Activated naive CD4-positive, alpha-beta T cell treated with anti-CD3 and anti-CD28 coated beads, Interleukin-2, amount 50 U/mL, for 72 hours (primary cell): ENCODE measurements around the gene FNDC1. TPM values are rescaled to one million over a fixed set of nuclear protein-coding genes. Genes with fewer than 3 reads are reported as not detected.
"Not testable (repeated sequence)": the region's sequence is repeated elsewhere in the genome, so short reads cannot be mapped to it uniquely, and the experiment has no call there.

ENCODE experiments used
- ATAC-seq, 2 donors: fragments of 150-1000 bp; cut with Tn5 transposase; 2 replicates each; pipeline ENCODE4 v1.10.0; 2021; ENCODE audit warnings: mild to moderate bottlenecking in 2 of 2, moderate library complexity in 2 of 2
- DNase-seq, 2 donors: peaks; one replicate each; pipeline ENCODE4 v3.0.0; 2021 to 2022; ENCODE audit warnings: low spot score in 2 of 2
- H3K27ac Mint-ChIP-seq, 2 donors: one replicate each; pipeline ENCODE4 v1.8.0; 2022; ENCODE audit warnings: mild to moderate bottlenecking in 2 of 2, mixed read lengths in 2 of 2
- H3K36me3 Mint-ChIP-seq, 2 donors: one replicate each; pipeline ENCODE4 v1.8.0; 2022; ENCODE audit warnings: mixed read lengths in 2 of 2
- H3K9me3 Mint-ChIP-seq, 2 donors: one replicate each; pipeline ENCODE4 v1.8.0; 2022; ENCODE audit warnings: mixed read lengths in 2 of 2
- total RNA-seq, 2 donors: library from RNA; stranded (reverse); gene quantifications; one replicate each; pipeline ENCODE4 v1.2.3, GENCODE V29; 2022

Gene FNDC1
- total RNA-seq, 2 donors from 2014 or later = 0.12 TPM; not detected in 1

DNA sequence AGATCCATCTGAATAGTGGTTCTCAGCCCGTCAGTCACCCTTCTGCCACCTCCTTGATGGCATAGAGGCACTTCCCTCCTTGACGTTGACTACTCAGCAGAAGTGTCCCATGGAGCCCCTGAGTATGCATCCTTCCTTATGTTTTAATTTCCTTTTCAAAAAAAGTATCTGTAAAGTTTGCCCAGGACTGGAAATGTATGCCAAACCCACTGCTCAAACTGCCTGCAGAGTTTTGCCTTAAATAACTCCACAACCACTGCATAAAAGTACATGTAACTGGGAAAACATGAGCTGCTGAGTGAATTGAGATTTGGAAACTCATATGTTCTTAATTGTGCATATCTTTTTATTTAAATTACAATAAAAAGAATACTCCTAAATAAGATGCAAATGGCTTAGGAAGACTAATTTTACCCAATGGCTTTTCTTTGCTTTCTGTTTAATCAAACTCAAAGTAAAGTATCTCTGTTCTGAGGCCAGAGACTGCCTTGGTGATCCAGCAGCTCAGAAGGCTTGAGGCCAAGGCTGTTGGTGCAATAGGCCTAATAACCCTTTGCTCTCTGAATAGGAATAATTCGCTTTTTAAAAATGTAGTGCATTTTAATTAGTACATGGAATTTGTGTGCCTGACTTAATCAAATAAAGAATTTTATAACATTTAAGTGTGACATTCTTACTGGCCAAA, 90.4 kb downstream of the FNDC1 start:
- ATAC-seq (no peak), DNase-seq (no peak)
- H3K36me3 Mint-ChIP-seq = no peaks in the 10 kb centered on the region
- H3K9me3 Mint-ChIP-seq = no peaks in the 10 kb centered on the region
- H3K27ac Mint-ChIP-seq = no peak overlapping the region

GRCh38 chr6:159260208-159260607, 91.0 kb downstream of the FNDC1 start:
- H3K27ac Mint-ChIP-seq = no peak overlapping the region
- DNase-seq (no peak), ATAC-seq (no peak)
- no peaks in the 10 kb centered on the region for H3K36me3 Mint-ChIP-seq
- H3K9me3 Mint-ChIP-seq = no peaks in the 10 kb centered on the region

GRCh38 chr6:159261995-159262394, 92.8 kb downstream of the FNDC1 start:
- ATAC-seq = no peak

GRCh38 chr6:159262586-159262985, 93.4 kb downstream of the FNDC1 start:
- Mint-ChIP-seq H3K36me3 (no peaks in the 10 kb centered on the region), H3K27ac (no peak overlapping the region), H3K9me3 (peaks cover 0 to 3% of the 10 kb centered on the region in 2 donors)
- ATAC-seq (no peak), DNase-seq (no peak)

More at GRCh38 chr6:159261995-159262394, 92.8 kb downstream of the FNDC1 start:
- Mint-ChIP-seq H3K36me3 (no peaks in the 10 kb centered on the region), H3K27ac (no peak overlapping the region), H3K9me3 (peaks cover 0 to under 1% of the 10 kb centered on the region in 2 donors)
- no peak for DNase-seq

- ATAC-seq (no peak), DNase-seq (peak in 1 of 2 donors; percentile 20)
- Mint-ChIP-seq H3K9me3 (peaks cover 3 to 10% of the 10 kb centered on the region in 2 donors), H3K36me3 (no peaks in the 10 kb centered on the region), H3K27ac (no peak overlapping the region)
Measured at GRCh38 chr6:159267165-159267564, 98.0 kb downstream of the FNDC1 start.

DNA sequence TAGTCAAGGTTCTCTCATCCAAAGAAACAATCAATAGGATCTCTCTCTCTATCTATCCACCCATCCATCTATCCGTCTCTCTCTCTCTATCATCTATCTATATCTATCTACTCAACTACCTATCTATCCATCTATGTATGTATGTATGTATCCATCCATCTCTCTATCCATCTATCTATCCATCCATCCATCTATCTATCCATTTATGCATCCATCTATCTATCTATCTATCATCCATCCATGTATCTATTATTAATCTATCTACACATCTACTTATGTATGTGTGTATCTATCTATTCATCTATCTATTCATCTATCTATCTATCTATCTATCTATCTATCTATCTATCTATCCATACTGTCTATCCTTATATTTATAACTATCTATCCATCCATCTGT, 99.3 kb downstream of the FNDC1 start:
- H3K9me3 Mint-ChIP-seq = peaks cover 3 to 10% of the 10 kb centered on the region in 2 donors
- ATAC-seq = no peak
- DNase-seq = no peak
- H3K36me3 Mint-ChIP-seq = no peaks in the 10 kb centered on the region
- H3K27ac Mint-ChIP-seq = no peak overlapping the region

GRCh38 chr6:159271257-159271656, 102.1 kb downstream of the FNDC1 start:
- ATAC-seq (no peak), DNase-seq (no peak)
- Mint-ChIP-seq H3K9me3 (peaks cover 3 to 10% of the 10 kb centered on the region in 2 donors), H3K36me3 (no peaks in the 10 kb centered on the region), H3K27ac (no peak overlapping the region)

DNA sequence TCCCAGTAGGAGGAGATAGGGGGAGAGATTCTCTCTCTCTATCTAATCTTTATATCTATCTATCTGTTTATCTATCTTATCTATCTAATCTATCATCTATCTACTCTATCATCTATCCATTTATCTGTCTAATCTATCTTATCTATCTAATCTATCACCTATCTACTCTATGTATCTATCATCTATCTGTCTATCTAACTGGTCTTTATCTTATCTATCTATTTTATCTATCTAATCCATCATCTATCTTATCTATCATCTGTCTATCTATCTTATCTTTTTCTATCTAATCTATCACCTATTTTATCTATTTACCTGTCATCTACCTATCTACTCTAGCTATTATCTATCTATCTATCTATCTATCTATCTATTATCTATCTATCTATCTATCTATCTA, 109.4 kb downstream of the FNDC1 start:
- DNase-seq = no peak
- Mint-ChIP-seq H3K9me3 (no peaks in the 10 kb centered on the region), H3K36me3 (no peaks in the 10 kb centered on the region), H3K27ac (no peak overlapping the region)
- no peak for ATAC-seq

DNA sequence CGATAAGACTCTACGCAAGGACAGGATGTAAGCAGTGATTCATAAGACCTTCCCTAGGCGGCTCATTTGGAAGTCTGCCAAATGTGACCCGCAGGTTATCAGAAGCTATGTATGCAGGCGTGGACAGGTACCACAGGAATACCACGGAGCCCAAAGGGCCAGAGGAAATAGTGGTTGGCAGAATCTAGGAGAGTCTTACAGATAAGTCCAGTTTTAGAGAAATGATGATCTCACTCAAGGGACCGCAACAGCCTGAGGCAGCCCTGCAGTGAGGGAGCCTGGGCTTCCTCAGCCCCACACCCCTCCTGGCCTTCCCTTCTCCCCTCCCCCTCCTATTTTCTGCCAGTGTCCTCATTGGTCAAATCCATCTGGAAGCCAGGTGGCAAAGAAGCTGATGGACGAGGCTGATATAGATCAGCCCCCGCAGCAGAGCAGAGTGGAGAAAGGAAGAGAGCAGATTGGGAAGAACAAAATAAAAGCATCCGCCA, 110.6 kb downstream of the FNDC1 start:
- DNase-seq (no peak), ATAC-seq (no peak)
- H3K36me3 Mint-ChIP-seq = no peaks in the 10 kb centered on the region
- H3K9me3 Mint-ChIP-seq = no peaks in the 10 kb centered on the region
- H3K27ac Mint-ChIP-seq = no peak overlapping the region

GRCh38 chr6:159282421-159282820, 113.2 kb downstream of the FNDC1 start:
- Mint-ChIP-seq H3K27ac (no peak overlapping the region), H3K9me3 (no peaks in the 10 kb centered on the region), H3K36me3 (no peaks in the 10 kb centered on the region)
- no peak for ATAC-seq
- no peak for DNase-seq

GRCh38 chr6:159284661-159285060, 115.5 kb downstream of the FNDC1 start:
- not testable (repeated sequence) for H3K9me3 Mint-ChIP-seq, H3K36me3 Mint-ChIP-seq, H3K27ac Mint-ChIP-seq, ATAC-seq, DNase-seq

- Mint-ChIP-seq H3K27ac (no peak overlapping the region), H3K36me3 (no peaks in the 10 kb centered on the region), H3K9me3 (peaks cover 0 to 5% of the 10 kb centered on the region in 2 donors)
- no peak for ATAC-seq
- no peak for DNase-seq
Measured at GRCh38 chr6:159298840-159299239, 129.6 kb downstream of the FNDC1 start.

- H3K36me3 Mint-ChIP-seq = no peaks in the 10 kb centered on the region
- no peaks in the 10 kb centered on the region for H3K9me3 Mint-ChIP-seq
- H3K27ac Mint-ChIP-seq = no peak overlapping the region
- DNase-seq (no peak), ATAC-seq (no peak)
Measured at GRCh38 chr6:159299566-159299965, 130.4 kb downstream of the FNDC1 start.

- no peak for ATAC-seq
- Mint-ChIP-seq H3K27ac (no peak overlapping the region), H3K36me3 (no peaks in the 10 kb centered on the region), H3K9me3 (no peaks in the 10 kb centered on the region)
- DNase-seq = no peak
Measured at GRCh38 chr6:159301277-159301676, 132.1 kb downstream of the FNDC1 start.

- DNase-seq = no peak
- H3K9me3 Mint-ChIP-seq = no peaks in the 10 kb centered on the region
- H3K36me3 Mint-ChIP-seq = no peaks in the 10 kb centered on the region
- H3K27ac Mint-ChIP-seq = no peak overlapping the region
- no peak for ATAC-seq
Measured at GRCh38 chr6:159301810-159302593, 132.8 kb downstream of the FNDC1 start.

- H3K9me3 Mint-ChIP-seq = no peaks in the 10 kb centered on the region
- H3K27ac Mint-ChIP-seq = no peak overlapping the region
- ATAC-seq (no peak), DNase-seq (no peak)
- H3K36me3 Mint-ChIP-seq = no peaks in the 10 kb centered on the region
Measured at GRCh38 chr6:159302594-159302992, 133.4 kb downstream of the FNDC1 start.

DNA sequence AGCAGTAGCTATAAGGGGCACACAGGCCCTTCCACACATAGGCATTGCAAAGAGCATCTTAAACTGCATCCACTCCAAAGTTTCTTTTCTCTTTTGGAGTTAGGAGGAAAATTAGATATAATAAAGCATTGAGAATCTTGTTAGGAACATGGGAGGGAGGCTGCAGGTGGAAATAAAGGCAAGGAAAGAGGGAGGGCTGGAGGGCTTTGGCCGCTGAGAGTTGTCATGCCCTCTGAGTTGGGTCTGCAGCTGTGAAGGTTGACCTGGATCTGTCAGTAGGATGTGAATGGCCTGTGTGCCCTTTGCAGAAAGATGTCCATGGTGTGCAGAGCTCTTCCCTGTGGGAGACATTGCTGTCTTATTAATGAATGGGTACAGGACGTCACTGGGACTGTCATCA, 134.0 kb downstream of the FNDC1 start:
- Mint-ChIP-seq H3K9me3 (no peaks in the 10 kb centered on the region), H3K36me3 (no peaks in the 10 kb centered on the region), H3K27ac (no peak overlapping the region)
- ATAC-seq (no peak), DNase-seq (no peak)

DNA sequence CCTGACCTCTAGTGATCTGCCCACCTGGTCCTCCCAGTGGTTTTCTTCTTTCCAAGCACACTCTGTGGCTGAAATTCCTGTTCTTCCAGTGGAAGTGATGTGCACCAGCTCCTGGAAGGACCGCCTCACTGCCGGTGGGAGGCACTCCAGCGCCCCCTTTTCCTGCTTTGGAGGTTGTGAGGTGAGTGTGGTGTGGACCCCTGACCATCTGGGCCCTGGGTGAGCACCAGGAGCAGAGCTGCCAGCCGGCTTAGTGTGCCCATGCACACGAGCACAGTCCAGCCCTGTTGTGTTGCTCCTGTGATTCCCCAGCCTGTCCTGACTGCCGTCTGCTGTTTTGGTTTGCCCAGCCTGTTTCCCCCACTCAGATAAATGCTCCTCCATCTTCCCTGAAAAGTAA, 134.6 kb downstream of the FNDC1 start:
- H3K27ac Mint-ChIP-seq = peak overlapping the region in 1 of 2 donors; percentile 79
- no peak for ATAC-seq
- no peak for DNase-seq
- no peaks in the 10 kb centered on the region for H3K9me3 Mint-ChIP-seq
- no peaks in the 10 kb centered on the region for H3K36me3 Mint-ChIP-seq
